HG02763 (cell line): ENCODE data around the gene SAMD13.

Source experiments
- ATAC-seq: cut with Tn5 transposase; IDR thresholded peaks from one replicate; pipeline ENCODE4 v1.9.1; 2021; ENCODE audit warnings: mild to moderate bottlenecking, moderate library complexity; ENCODE audit not compliant: unreplicated experiment

The SAMD13 gene

GRCh38 chr1:84370266-84370665 lies 68.8 kb downstream of the SAMD13 start:
- ATAC-seq, result no peak

GRCh38 chr1:84370831-84371394 lies 69.4 kb downstream of the SAMD13 start:
- ATAC-seq, result no peak

- ATAC-seq, result no peak
Measured at GRCh38 chr1:84373436-84374141, 72.1 kb downstream of the SAMD13 start.

- no peak for ATAC-seq
Measured at GRCh38 chr1:84374991-84375696, 73.6 kb downstream of the SAMD13 start.

GRCh38 chr1:84376000-84376910 lies 74.7 kb downstream of the SAMD13 start:
- ATAC-seq, result no peak

GRCh38 chr1:84377480-84378095 lies 76.1 kb downstream of the SAMD13 start:
- no peak for ATAC-seq

- no peak for ATAC-seq
Measured at GRCh38 chr1:84379138-84379916, 77.8 kb downstream of the SAMD13 start.

GRCh38 chr1:84379917-84380180 lies 78.3 kb downstream of the SAMD13 start:
- no peak for ATAC-seq

GRCh38 chr1:84382127-84382526 lies 80.6 kb downstream of the SAMD13 start:
- no peak for ATAC-seq

- ATAC-seq, result no peak
Measured at GRCh38 chr1:84385347-84385746, 83.8 kb downstream of the SAMD13 start.

- ATAC-seq, result no peak
Measured at GRCh38 chr1:84386716-84387479, 85.4 kb downstream of the SAMD13 start.

- ATAC-seq, result no peak
Measured at GRCh38 chr1:84387480-84388163, 86.1 kb downstream of the SAMD13 start.

- no peak for ATAC-seq
Measured at GRCh38 chr1:84390226-84390625, 88.7 kb downstream of the SAMD13 start.

GRCh38 chr1:84398175-84399155 lies 97.0 kb downstream of the SAMD13 start, which contains the start of gene DNASE2B:
TSS of gene DNASE2B (plus strand) at chr1:84398484. CDS start at chr1:84398565, 81 bp downstream.
- no peak for ATAC-seq
